HG02571 (cell line): ENCODE measurements around the gene SPR.

Source experiments
- ATAC-seq: cut with Tn5 transposase; IDR thresholded peaks from one replicate; pipeline ENCODE4 v1.9.1; 2021; ENCODE audit warnings: mild to moderate bottlenecking, moderate library complexity; ENCODE audit not compliant: unreplicated experiment

Gene SPR

GRCh38 chr2:72929010-72929409 is 41.8 kb downstream of the SPR start:
- no peak for ATAC-seq

GRCh38 chr2:72931280-72931910 is 44.2 kb downstream of the SPR start:
- no peak for ATAC-seq

DNA sequence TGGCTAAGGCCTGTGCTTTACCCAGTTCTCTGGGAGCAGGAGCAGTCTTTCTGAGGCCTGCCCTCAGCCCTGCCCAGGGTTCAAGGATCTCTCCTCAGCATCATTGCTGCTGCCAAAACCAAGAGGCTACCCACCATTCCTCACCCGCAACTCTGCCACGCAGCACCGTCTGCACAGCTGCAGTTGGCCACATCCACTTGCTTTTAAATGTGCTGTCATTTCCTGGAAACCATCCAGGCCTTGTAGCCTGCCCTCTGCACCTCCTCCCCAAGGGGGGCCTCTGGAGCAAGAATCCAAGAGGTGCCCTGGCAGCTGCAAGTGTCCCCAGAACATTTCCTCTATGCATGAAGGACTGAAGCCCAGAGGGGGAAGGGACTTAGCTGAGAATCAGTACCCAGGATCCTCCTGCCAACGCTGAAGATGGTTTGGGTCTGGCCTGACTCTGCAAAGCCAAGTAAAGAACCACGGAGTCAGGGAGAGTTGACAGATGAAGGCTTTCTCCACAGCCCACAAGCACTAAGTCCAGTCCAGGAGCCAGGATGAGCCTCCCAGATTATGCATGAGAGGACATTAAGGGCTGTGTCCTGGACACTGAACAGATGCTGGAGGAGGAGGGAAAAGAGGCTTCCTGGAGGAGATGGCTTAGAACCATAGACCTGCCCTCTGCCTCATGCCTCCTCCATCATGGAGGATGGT is 45.0 kb downstream of the SPR start:
- ATAC-seq, result no peak

- no peak for ATAC-seq
These were observed 45.6 kb downstream of the SPR start for GRCh38 chr2:72932805-72933204.

GRCh38 chr2:72933207-72933606 is 46.0 kb downstream of the SPR start:
- ATAC-seq, result no peak

DNA sequence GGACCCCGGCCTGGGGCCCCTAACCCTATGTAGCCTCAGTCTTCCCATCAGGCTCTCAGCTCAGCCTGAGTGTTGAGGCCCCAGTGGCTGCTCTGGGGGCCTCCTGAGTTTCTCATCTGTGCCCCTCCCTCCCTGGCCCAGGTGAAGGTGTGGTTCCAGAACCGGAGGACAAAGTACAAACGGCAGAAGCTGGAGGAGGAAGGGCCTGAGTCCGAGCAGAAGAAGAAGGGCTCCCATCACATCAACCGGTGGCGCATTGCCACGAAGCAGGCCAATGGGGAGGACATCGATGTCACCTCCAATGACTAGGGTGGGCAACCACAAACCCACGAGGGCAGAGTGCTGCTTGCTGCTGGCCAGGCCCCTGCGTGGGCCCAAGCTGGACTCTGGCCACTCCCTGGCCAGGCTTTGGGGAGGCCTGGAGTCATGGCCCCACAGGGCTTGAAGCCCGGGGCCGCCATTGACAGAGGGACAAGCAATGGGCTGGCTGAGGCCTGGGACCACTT is 46.5 kb downstream of the SPR start:
- ATAC-seq, result no peak

GRCh38 chr2:72934683-72935610 is 47.7 kb downstream of the SPR start:
- ATAC-seq, result no peak

DNA sequence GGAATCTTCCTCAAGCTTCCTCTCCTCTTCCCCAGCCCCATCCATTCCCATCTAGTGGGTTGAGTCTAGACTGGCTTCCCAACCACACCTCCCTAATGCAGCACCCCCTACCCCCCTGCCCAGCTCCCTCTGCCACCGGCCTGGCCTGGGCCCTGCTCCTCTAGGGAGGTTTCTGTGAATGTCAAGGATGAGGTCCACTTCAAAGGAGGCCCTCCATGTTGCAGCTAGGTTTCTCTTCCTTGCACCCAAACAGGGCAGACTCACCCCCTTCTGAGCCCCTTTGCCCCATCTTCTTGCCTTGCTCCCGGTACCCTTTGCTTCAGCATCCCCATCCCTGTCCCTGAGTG is 48.4 kb downstream of the SPR start:
- ATAC-seq, result no peak

GRCh38 chr2:72936660-72937355 is 49.6 kb downstream of the SPR start:
- ATAC-seq, result no peak

- ATAC-seq, result no peak
These were observed 50.1 kb downstream of the SPR start for GRCh38 chr2:72937356-72937669.

- ATAC-seq, result no peak
These were observed 51.2 kb downstream of the SPR start for GRCh38 chr2:72938455-72938854.

GRCh38 chr2:72940361-72940760 is 53.2 kb downstream of the SPR start:
- ATAC-seq, result no peak

DNA sequence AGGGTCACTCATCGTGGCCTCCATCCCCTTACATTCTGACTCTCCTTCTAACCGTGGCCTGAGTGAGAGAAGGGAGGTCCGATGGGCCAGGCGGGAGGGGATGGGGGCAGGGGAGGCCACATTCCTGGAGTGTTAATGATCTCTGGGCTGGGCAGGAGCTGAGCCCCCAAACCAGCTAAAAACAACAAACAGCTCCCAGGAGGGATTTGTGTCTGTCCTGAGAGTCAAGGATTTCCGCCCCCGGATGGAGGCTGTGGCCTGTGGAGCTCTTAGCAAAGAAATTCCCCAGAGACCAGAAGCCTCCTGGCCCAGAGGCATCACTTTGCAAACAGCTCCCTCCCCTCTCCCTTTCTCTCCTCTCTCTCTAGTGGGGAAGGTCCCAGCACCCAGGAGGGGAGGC is 53.6 kb downstream of the SPR start:
- no peak for ATAC-seq
